HG02588 (cell line): ENCODE data around the gene FLCN.

ENCODE experiments used
- ATAC-seq: cut with Tn5 transposase; IDR thresholded peaks from one replicate; pipeline ENCODE4 v1.9.1; 2021; ENCODE audit warnings: mild to moderate bottlenecking, moderate library complexity; ENCODE audit not compliant: unreplicated experiment

FLCN gene

DNA sequence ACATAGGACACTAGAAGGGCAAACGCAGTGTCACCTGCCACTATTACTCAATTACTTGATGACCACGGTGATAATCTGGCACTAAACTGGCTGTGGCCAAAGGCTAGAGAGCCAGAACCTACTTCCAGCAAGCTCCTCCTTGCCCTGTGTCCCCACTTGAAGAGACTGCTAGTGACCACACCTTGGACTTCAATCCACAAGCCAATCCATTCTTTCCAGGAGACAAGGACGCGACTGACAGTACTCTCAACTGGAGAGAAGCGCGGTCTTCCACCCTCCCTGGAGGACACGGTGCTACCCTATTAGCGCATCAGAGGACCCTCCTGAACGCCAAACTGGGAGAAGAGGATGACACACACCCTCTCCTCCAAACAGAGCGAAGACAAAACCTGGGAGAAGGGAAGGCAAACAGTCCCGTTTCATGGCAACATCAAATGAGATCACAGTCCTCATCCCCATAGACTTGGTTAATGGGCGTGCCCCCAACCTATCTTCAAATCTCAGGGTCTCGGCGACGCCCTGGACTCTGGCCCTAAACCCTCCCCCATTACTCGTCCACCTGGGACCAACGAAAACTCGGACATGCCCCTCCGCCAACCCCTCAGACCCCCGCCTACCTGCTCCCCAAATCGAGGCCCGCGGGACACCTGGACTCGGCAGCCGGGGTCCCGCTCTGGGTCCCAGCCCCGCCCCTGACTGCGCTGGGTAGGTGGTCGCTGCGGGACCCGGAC lies 508 bp downstream of the FLCN start:
- peak; percentile 11 for ATAC-seq

DNA sequence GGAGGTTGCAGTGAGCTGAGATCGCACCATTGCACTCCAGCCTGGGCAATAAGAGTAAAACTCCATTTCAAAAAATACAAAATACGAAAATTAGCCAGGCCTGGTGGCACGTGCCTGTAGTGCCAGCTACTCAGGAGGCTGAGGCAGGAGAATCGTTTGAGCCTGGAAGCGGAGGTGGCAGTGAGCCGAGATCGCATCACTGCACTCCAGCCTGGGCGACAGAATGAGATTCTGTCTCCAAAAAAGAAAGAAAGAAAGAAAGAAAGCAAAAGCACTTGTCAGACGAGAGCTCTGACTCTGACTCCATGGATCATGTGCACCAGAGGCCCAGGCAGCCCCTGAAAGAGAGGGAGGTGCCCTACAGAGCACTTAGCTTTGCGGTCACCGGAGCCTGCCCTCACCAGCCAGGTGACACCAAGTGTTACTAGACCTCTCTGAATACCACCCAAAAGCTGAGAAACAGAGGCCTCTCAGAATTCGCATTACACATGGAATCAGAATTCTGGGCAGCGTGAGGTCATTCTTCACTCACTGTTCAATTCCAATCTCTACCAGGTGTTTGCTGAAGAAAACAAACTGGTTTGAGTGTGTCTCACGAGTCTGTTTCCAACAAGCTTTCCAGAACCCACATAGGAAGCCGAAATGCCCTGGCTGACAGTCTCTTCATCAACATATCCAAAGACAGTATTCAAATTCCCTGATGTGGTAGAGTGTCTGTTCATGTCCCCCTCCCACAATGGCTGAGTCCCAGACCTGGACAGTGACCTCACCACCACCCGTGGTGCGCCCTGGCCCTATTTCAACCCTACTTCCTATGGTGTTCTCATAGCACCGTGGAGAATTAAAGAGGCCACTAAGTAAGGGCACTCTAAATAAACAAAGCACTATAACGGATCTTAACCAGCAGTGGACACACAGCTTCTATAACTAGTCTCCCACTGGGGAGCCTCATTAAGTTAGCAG lies 1.5 kb downstream of the FLCN start:
- no peak for ATAC-seq

DNA sequence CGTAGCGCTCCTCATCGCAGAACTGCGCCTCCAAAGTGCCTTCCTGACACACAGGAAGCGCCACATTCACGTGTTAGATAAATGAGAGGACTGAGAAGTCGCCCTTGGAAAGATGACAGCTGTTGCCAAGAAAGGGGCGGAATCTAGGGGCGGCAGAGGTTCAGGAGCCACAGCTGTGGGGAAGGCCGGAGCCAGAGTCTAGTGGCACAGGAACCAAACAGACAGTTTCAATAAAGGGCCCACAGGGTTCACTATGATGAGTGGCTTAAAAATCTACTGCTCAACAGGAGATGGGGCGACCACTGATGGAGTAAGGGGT lies 4.7 kb downstream of the FLCN start:
- ATAC-seq: no peak

DNA sequence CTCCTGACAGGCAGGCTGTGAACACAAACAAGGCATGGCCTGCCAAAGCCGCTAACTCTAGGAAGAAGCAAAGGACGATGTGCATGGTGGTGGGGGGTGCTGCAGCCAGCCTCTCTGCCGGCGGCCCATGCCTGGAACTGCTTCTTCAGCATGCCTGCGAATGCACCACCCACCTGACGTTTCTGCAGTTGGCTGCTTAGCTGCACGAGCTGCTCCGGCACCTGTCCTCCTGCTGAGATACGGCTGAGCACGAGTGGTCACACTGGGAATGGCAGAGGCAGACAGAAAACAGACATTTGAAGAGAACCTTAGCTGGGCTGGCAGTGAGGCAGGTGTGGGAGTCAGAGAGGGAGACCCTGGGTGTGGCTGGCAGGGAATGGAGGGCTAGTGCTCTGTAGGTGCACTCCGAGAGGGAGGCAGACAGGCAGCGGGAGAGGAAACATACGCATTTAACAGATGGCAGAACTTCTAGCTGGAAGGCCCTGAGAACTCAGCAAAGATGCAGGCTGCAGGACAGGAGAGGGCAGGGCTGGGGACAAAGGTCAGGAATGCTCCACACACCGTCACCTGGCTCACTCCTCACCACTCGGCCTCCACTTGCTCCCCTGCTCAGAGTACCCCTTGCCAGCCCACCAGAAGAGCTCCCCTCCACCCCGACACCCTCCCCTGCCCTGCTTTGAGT lies 5.2 kb downstream of the FLCN start:
- no peak for ATAC-seq

DNA sequence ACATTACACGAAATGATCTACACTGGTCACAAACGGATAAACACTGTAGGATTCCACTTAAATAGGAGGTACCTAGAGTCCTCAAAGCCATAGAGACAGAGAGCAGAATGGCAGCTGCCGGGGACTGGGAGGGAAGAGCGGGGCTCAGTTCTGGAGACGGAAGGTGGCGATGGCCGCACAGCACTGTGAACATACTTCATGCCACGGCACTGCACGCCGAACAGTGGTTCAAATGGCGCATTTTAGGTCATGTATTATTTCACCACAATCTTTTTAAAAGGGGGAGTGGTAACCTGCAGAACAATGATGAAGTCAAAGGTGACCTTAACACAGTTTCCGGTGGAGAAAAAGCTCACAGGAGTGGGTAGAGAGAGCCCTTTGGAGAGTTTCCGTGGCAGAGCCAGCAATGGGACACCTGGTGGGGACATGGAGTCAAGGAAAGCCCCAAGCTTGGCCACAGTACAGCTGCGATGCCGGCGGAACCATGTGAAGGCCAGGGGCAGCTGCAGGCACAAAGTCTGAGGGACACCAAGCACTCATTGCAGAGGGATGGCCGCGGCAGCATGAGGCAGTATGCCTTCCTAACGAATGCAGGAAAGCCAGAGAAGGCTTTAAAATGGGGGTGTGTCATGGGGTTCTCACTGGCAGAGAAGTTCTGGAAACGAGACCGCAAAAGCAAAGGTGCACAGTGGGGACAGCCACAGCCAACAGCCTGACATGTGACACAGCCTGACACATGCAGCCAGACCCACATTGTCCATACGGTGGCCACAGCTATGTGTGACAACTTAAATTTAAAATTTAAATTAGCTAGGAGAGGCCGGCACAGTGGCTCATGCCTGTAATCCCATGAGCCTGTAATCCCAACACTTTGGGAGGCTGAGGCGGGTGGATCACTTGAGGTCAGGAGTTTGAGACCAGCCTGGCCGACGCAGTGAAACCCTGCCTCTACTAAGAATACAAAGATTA lies 7.3 kb downstream of the FLCN start:
- ATAC-seq: no peak

DNA sequence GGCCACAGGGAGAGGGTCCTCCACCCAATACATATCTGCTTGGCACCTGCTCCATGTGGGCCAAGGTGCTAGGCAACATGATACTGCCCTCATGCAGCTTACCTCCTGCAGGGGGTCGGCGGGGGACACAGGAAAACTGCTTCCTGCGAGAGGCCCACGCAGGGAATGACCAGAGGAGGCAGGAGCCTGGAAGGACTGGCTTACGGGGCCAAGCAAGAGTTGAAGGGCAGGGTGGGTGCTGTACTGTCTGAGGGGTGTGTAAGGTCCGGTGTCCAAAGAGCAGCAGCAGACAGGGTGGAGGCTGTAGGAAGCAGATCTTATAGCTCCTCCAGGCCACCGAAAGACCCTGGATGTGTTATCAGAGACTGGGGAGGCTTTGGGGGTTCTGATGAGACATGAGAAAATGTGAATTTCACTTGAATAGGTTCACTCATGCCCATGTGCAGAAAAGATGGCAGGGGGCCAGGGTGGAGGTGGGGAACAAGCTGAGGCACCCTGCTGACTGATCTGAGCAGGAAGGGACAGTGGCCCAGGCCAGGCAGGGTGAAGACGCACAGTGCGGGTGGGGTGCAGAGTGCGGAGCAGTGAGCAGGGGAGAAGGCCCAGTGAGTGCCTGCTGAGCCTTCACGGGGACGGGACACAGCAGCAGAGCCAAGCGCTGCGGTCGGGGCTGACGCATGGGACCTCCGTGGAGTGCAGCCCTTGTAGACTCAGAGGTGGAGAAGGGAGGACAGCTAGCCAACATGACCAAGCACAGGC lies 8.3 kb downstream of the FLCN start:
- no peak for ATAC-seq

DNA sequence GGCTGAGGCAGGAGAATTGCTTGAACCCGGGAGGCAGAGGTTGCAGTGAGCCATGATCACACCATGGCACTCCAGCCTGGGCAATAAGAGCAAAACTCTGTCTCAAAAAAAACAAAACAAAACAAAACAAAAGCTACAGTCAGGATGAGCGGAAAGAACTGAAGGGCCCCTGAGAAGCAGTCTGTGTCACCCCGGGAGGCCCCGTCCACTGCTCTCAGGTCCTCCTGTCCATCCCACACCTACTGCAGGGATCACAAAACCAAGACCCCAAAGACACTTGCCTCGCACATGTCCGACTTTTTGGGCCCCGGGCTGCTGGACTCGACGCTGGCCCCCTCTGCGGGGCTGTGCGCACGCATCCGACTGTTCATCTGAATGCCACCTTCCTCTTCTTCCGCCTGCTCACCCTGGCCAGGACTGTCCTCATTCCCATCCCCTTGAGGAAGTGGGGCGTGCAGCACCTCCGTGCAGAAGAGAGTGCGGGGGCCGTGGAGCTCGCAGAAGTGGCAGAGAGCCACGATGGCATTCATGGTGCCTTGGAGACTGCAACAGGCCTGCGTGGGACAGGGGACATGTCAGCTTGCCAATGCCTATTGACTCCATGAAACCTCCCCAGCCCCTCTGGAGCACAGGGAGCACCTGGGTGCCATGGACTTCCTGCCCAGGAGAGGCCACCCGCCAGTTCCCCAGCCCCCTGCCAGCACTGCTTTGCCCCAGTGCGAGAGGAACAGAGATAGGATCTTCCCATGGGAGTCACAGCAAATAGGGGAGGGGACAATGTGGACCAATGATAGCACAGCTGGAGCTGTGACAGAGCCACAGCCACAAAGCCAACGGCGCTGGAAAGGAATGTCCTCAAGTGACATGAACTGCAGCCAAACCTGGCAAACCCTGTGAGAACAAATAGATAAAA lies 9.1 kb downstream of the FLCN start:
- no peak for ATAC-seq

DNA sequence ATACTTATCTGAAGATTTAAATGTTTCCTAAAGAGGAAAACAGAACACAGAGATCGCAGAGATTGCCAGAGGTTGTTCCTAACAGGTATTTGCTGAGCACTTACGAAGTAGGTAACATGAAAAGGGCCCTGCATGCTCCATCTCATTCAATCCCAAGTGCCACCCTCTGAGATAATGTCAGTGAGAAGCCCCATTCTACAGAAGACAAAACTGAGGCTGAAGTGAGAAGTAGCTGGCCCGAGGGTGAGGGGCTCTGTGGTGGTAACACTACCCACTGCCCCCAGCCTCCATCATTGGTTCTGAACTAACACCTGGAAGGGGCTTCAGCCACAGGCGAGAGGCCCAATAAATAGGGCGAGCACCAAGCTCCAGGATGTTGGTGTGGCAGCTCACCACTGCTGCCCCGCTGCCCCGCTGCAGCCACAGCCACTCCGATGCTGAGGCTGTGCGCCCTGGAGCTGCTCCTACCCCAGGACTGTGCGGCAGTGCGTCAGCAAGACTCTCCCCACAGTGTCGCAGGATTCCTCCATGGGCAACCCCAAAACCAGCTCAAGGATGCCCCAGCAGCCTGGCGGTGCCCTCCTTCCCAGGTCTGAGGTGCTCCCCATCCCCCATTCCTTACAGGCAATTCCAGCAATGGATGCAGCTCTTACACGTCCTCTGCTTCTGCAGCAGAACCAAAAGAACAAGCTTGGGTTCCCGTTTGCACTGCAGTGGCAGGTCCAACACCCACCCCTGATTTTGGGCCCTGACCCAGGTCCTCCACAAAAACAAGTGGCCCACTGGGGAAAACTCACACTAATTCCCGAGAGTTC lies 10.3 kb downstream of the FLCN start:
- ATAC-seq: no peak

DNA sequence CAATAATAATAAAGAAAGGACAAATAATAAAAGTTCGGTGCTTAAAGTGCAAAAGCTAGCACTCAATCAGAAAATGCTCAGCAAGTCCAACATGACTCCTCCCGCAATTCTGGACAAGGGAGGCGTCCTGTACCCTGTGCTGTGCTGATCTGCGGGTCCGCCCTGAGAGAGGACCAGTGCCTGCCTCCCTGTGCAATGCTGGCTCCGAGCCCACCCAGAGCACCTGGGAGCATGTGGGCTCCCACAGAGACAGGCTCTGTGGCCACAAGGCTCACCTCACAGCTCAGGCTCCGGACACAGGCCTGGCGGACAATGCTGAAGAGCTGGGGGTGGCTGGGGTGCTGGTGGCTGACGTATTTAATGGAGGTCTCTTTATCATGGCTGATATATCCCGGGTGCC lies 11.1 kb downstream of the FLCN start:
- no peak for ATAC-seq

DNA sequence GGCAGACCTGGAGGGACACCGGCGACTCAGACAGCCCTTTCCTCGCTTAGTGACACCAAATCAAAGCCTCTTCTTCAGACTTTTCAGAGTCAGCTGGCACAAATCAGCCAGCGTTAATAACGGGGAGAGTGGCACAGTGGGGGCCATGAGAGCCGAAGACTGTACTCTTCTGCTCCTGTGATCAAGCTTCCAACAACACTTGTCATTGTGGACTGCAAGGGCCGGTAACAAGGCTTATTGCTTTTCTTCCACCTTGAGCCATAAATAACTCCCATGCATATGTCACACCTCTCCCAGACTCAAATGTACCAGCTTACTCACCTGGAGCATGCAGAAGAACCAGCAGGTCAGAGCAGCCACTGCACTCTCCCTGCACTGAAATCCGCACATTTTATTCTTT lies 12.8 kb downstream of the FLCN start:
- ATAC-seq: no peak

DNA sequence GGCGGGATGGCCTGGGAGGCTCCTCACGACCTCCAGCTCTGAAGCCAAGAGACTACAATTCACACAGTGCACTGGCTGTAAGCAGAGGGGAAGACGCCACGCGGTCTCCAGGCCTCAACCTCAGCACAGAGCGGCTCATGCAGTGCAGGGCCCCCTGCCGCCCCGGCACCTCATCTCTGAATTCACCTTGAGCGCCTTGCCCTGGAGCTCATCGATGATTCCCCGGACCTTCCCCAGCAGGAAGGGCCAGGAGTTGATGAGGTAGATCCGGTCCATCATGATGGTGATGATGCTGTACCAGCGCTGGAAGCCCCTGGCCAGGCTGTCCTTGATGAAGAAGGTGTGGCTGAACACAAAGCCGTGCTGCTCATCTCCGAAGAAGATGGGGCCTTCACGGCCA lies 13.2 kb downstream of the FLCN start:
- ATAC-seq: no peak

DNA sequence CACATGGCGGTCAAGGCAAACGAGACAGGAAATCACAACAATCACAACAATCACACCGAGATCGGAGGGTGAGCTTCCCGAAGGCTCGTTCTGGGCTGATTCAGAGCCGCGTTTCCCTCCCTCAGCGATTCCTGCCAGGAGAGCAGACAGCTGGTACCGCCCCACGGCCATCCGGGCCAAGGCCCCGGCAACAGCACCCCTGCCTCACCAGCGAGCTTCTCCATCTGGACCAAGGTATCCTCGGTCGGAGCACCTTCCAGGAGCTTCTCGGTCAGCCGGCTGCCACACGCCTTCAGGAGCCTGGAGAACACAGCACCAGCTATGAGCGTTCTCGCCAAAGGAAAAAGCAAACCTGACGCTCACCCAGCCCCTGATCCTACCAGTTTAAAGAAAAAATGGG lies 15.6 kb downstream of the FLCN start:
- no peak for ATAC-seq

DNA sequence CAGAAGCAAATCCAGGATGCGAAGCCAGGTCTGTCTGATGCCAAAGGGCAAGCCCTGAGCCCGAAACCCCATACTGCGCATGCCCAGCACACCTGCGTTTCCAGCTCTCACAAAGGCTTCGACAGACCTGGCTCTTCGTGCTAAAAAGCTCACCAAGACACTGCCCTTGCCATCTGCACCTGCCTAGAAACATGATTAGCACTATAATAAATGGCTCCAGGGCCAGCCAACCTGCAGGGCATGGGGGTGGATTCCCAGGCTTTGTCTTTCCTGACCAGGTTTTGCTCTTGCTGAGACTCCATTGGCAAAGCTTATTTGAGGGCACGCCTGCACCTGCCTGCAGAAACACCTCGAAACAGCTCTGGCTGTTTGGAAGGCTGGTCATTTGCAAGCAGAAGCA lies 16.4 kb downstream of the FLCN start:
- no peak for ATAC-seq

DNA sequence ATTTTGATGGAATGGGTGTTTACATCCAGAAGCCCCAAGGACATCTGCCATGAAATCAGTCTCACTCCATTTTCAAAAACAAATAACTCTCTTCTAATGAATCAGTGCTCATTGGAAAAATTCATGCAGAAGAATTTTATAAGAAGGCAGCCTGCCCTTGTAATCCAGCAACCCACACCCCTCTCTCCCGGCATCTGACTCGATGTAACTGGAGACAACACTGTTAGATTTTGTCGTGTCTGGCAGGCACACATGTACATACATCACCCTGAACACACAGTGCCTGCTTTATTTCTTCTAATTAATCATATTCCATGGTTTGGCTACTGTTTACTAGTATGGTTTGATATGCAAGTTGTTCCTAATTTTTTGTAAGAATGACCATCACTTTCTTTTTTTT lies 19.0 kb downstream of the FLCN start:
- no peak for ATAC-seq

DNA sequence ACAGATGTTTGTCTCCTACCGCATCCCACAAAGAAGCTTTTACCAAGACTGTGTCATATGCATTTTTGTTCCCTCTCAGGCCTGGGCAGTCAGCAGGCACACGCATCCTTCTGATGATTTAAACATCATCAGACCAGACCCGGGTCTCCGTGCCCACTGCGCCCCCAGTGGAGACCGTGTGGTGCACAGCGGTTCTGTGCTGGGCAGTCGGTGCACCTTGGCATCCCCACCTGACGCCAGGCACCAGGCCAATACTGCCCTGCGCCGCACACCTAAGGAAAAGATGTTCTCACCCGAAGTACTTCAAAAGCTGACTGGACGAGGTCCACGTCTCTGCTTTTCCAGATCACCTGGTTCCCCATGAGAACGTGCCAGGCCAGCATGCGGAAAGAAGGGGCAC lies 20.2 kb downstream of the FLCN start:
- ATAC-seq: no peak

DNA sequence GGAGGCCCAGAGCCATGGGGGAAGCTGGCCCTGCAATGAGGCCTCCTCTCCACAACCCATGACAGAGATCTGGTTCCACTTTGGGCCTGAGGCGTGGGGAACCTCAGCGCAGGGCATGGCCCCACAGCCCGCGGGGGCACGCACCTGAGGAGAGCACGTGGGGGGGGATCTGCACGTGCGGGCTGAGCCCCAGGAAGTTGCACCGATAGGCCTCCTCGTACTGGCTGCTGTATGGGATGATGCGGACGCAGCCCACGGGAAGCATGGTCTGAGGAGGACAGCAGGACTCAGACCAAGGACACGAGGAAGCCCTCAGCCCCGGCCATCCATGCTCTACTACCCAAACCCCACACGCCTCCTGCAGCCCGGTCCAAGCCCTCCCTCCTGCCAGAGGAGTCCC lies 20.7 kb downstream of the FLCN start:
- ATAC-seq: no peak

DNA sequence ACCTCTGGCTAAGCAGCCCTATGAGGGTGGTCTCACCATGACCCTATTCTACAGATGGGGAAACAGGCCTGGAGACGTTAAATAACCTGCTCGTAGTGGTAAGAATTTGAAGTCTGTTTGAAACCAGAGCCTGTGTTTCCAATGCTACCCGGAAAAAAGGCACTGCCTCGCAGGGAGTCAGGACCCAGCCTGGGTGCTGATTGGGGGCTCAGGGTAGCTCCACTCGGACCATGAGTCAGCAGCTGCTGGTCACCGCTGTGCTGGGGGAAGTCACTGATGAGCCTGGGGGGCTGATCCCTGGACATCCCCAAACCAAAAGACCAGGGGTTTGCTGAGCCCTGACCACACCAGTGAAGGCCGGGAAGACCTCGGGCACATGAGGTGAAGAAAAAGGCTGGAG lies 21.4 kb downstream of the FLCN start:
- no peak for ATAC-seq
